Transverse colon (tissue), 3 donors: ENCODE measurements around the gene ITLN2.

ENCODE experiments used
- EP300 ChIP-seq: sonication (generic); formaldehyde crosslinking; IDR thresholded peaks from one replicate; pipeline ENCODE4 v1.6.1; 2017; ENCODE audit warnings: antibody characterized with exemption, low read depth
- POLR2AphosphoS5 ChIP-seq, 3 donors: sonication (generic); formaldehyde crosslinking; IDR thresholded peaks; one replicate each; pipeline ENCODE4 v1.6.1; 2016; ENCODE audit warnings: antibody characterized with exemption in 3 of 3

GRCh38 chr1:160950657-160951056 is 4.0 kb downstream of the ITLN2 start:
- TF ChIP-seq POLR2AphosphoS5 (IDR thresholded peaks at IDR 0.05), result no peak
- no peak for TF ChIP-seq EP300
